HEK293 (cell line): Measurements from ENCODE around the gene MLLT10.

Experiments
- HOXC10 ChIP-seq: sonication (generic); formaldehyde crosslinking; IDR thresholded peaks from 2 replicates; pipeline ENCODE4 v1.8.1; 2023; ENCODE audit warnings: mild to moderate bottlenecking, missing genetic modification reagents
- KLF1 ChIP-seq: fragments of 450-650 bp; formaldehyde crosslinking; IDR thresholded peaks from 2 replicates; pipeline ENCODE4 v1.5.1; 2016; ENCODE audit warnings: missing biosample characterization, missing genetic modification characterization
- KLF16 ChIP-seq: fragments of 450-650 bp; formaldehyde crosslinking; IDR thresholded peaks from 2 replicates; pipeline ENCODE4 v1.5.1; 2017; ENCODE audit warnings: missing biosample characterization, missing genetic modification characterization
- PATZ1 ChIP-seq: fragments of 450-650 bp; formaldehyde crosslinking; IDR thresholded peaks from 2 replicates; pipeline ENCODE4 v1.5.1; 2016; ENCODE audit warnings: missing biosample characterization, missing genetic modification characterization
- PRDM4 ChIP-seq: fragments of 450-650 bp; formaldehyde crosslinking; IDR thresholded peaks from 2 replicates; pipeline ENCODE4 v1.5.1; 2017; ENCODE audit warnings: missing biosample characterization, missing genetic modification characterization
- REPIN1 ChIP-seq: fragments of 450-650 bp; formaldehyde crosslinking; IDR thresholded peaks from 2 replicates; pipeline ENCODE4 v1.5.1; 2017; ENCODE audit warnings: missing biosample characterization, missing genetic modification characterization, low read depth
- SALL2 ChIP-seq: fragments of 450-650 bp; formaldehyde crosslinking; IDR thresholded peaks from 2 replicates; pipeline ENCODE4 v1.5.0; 2017; ENCODE audit warnings: missing biosample characterization, mild to moderate bottlenecking, missing genetic modification characterization, borderline replicate concordance
- SETDB1 ChIP-seq: IDR thresholded peaks from one replicate; pipeline ENCODE4 v1.6.1; 2017; ENCODE audit warnings: mild to moderate bottlenecking, low read length, moderate library complexity, mixed read lengths; ENCODE audit not compliant: insufficient read length
- SP2 ChIP-seq: fragments of 450-650 bp; formaldehyde crosslinking; IDR thresholded peaks from 2 replicates; pipeline ENCODE4 v1.5.1; 2016; ENCODE audit warnings: missing biosample characterization, missing genetic modification characterization
- SP3 ChIP-seq: fragments of 450-650 bp; formaldehyde crosslinking; IDR thresholded peaks from 2 replicates; pipeline ENCODE4 v1.5.1; 2016; ENCODE audit warnings: missing biosample characterization, missing genetic modification characterization
- YY2 ChIP-seq: fragments of 450-650 bp; formaldehyde crosslinking; IDR thresholded peaks from 2 replicates; pipeline ENCODE4 v1.5.1; 2016; ENCODE audit warnings: missing biosample characterization, missing genetic modification characterization
- ZBTB20 ChIP-seq: fragments of 450-650 bp; formaldehyde crosslinking; IDR thresholded peaks from 2 replicates; pipeline ENCODE4 v1.5.1; 2016; ENCODE audit warnings: missing biosample characterization, missing genetic modification characterization
- ZBTB48 ChIP-seq: fragments of 450-650 bp; formaldehyde crosslinking; IDR thresholded peaks from 2 replicates; pipeline ENCODE4 v1.5.1; 2016; ENCODE audit warnings: missing biosample characterization, missing genetic modification characterization
- ZEB2 ChIP-seq: fragments of 450-650 bp; formaldehyde crosslinking; IDR thresholded peaks from 2 replicates; pipeline ENCODE4 v1.5.1; 2016; ENCODE audit warnings: missing biosample characterization, missing genetic modification characterization
- ZNF112 ChIP-seq: fragments of 450-650 bp; formaldehyde crosslinking; IDR thresholded peaks from 2 replicates; pipeline ENCODE4 v1.5.0; 2017; ENCODE audit warnings: missing biosample characterization, missing genetic modification characterization
- ZNF133 ChIP-seq: fragments of 450-650 bp; formaldehyde crosslinking; IDR thresholded peaks from 2 replicates; pipeline ENCODE4 v1.5.1; 2016; ENCODE audit warnings: missing biosample characterization, missing genetic modification characterization
- ZNF146 ChIP-seq: fragments of 450-650 bp; formaldehyde crosslinking; IDR thresholded peaks from 2 replicates; pipeline ENCODE4 v1.5.1; 2016; ENCODE audit warnings: missing biosample characterization, missing genetic modification characterization
- ZNF18 ChIP-seq: fragments of 450-650 bp; formaldehyde crosslinking; IDR thresholded peaks from 2 replicates; pipeline ENCODE4 v1.5.1; 2016; ENCODE audit warnings: missing biosample characterization, missing genetic modification characterization
- ZNF24 ChIP-seq: fragments of 450-650 bp; formaldehyde crosslinking; IDR thresholded peaks from 2 replicates; pipeline ENCODE4 v1.5.1; 2016; ENCODE audit warnings: missing biosample characterization, missing genetic modification characterization
- ZNF341 ChIP-seq: fragments of 450-650 bp; formaldehyde crosslinking; IDR thresholded peaks from 2 replicates; pipeline ENCODE4; 2016; ENCODE audit warnings: low read depth, missing biosample characterization, missing genetic modification characterization
- ZNF366 ChIP-seq: fragments of 450-650 bp; formaldehyde crosslinking; conservative IDR thresholded peaks from 2 replicates; pipeline ENCODE4 v1.5.1; 2016; ENCODE audit warnings: missing biosample characterization, missing genetic modification characterization
- ZNF433 ChIP-seq: fragments of 450-650 bp; formaldehyde crosslinking; IDR thresholded peaks from 2 replicates; pipeline ENCODE4 v1.5.1; 2016; ENCODE audit warnings: missing biosample characterization, missing genetic modification characterization, low read depth
- ZNF48 ChIP-seq: fragments of 450-650 bp; formaldehyde crosslinking; IDR thresholded peaks from 2 replicates; pipeline ENCODE4 v1.5.1; 2016; ENCODE audit warnings: missing biosample characterization, missing genetic modification characterization
- ZNF501 ChIP-seq: fragments of 450-650 bp; formaldehyde crosslinking; IDR thresholded peaks from 2 replicates; pipeline ENCODE4 v1.5.1; 2016; ENCODE audit warnings: missing biosample characterization, missing genetic modification characterization
- ZNF664 ChIP-seq: fragments of 450-650 bp; formaldehyde crosslinking; IDR thresholded peaks from 2 replicates; pipeline ENCODE4 v1.5.1; 2016; ENCODE audit warnings: missing biosample characterization, missing genetic modification characterization
- TF ChIP-seq, protein P1 (sequence below): sonication (generic); formaldehyde crosslinking; IDR thresholded peaks from 2 replicates; pipeline ENCODE4 v1.8.1; 2022; ENCODE audit warnings: mild to moderate bottlenecking, moderate library complexity, missing genetic modification reagents
- TF ChIP-seq, protein P2 (sequence below): fragments of 450-650 bp; formaldehyde crosslinking; IDR thresholded peaks from 2 replicates; pipeline ENCODE4 v1.5.1; 2016; ENCODE audit warnings: missing biosample characterization, missing genetic modification characterization, borderline replicate concordance
- TF ChIP-seq, protein P3 (sequence below): fragments of 450-650 bp; formaldehyde crosslinking; optimal IDR thresholded peaks from 2 replicates; pipeline ENCODE3; 2016; ENCODE audit warnings: missing biosample characterization, mild to moderate bottlenecking, missing genetic modification characterization
- TF ChIP-seq, protein P4 (sequence below): IDR thresholded peaks from 2 replicates; pipeline ENCODE4 v1.6.1; 2011; ENCODE audit warnings: mild to moderate bottlenecking, low read depth, low read length, borderline replicate concordance

Gene MLLT10

GRCh38 chr10:21518149-21518640 is 15.8 kb upstream of the MLLT10 start (continued):
- TF ChIP-seq, protein P1, sequence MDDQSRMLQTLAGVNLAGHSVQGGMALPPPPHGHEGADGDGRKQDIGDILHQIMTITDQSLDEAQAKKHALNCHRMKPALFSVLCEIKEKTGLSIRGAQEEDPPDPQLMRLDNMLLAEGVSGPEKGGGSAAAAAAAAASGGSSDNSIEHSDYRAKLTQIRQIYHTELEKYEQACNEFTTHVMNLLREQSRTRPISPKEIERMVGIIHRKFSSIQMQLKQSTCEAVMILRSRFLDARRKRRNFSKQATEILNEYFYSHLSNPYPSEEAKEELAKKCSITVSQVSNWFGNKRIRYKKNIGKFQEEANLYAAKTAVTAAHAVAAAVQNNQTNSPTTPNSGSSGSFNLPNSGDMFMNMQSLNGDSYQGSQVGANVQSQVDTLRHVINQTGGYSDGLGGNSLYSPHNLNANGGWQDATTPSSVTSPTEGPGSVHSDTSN: no peak
- TF ChIP-seq REPIN1 (tag by site-specific recombination) (no peak), ZNF133 (tag by site-specific recombination) (no peak), ZNF146 (tag by site-specific recombination) (no peak), HOXC10 (no peak), SP3 (tag by site-specific recombination) (peak; percentile 49), PRDM4 (peak; percentile 80), ZNF112 (tag by site-specific recombination) (no peak), ZBTB20 (tag by site-specific recombination) (no peak), PATZ1 (tag by site-specific recombination) (peak; percentile 94), ZNF24 (peak; percentile 54; the same call in 1 of the 2 replicates), SP2 (peak; percentile 50), ZNF366 (tag by site-specific recombination) (no peak), ZEB2 (tag by site-specific recombination) (peak; percentile 56), SALL2 (no peak), ZNF501 (tag by site-specific recombination) (peak; percentile 17; the same call in 1 of the 2 replicates), ZNF433 (tag by site-specific recombination) (no peak), ZNF664 (tag by site-specific recombination) (no peak), ZNF18 (tag by site-specific recombination) (no peak), SETDB1 (no peak), ZNF341 (tag by site-specific recombination) (peak; percentile 22; the same call in 1 of the 2 replicates), KLF1 (tag by site-specific recombination) (peak; percentile 60), KLF16 (tag by site-specific recombination) (0 out of 2 replicates have a peak, but pooled peaks have one; percentile 18), ZNF48 (no peak), YY2 (tag by site-specific recombination) (no peak), ZBTB48 (tag by site-specific recombination) (no peak)
- TF ChIP-seq, protein P2, sequence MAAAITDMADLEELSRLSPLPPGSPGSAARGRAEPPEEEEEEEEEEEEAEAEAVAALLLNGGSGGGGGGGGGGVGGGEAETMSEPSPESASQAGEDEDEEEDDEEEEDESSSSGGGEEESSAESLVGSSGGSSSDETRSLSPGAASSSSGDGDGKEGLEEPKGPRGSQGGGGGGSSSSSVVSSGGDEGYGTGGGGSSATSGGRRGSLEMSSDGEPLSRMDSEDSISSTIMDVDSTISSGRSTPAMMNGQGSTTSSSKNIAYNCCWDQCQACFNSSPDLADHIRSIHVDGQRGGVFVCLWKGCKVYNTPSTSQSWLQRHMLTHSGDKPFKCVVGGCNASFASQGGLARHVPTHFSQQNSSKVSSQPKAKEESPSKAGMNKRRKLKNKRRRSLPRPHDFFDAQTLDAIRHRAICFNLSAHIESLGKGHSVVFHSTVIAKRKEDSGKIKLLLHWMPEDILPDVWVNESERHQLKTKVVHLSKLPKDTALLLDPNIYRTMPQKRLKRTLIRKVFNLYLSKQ (tag by site-specific recombination): no peak
- TF ChIP-seq, protein P3, sequence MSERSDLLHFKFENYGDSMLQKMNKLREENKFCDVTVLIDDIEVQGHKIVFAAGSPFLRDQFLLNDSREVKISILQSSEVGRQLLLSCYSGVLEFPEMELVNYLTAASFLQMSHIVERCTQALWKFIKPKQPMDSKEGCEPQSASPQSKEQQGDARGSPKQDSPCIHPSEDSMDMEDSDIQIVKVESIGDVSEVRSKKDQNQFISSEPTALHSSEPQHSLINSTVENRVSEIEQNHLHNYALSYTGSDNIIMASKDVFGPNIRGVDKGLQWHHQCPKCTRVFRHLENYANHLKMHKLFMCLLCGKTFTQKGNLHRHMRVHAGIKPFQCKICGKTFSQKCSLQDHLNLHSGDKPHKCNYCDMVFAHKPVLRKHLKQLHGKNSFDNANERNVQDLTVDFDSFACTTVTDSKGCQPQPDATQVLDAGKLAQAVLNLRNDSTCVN (tag by site-specific recombination): no peak
- TF ChIP-seq, protein P4, sequence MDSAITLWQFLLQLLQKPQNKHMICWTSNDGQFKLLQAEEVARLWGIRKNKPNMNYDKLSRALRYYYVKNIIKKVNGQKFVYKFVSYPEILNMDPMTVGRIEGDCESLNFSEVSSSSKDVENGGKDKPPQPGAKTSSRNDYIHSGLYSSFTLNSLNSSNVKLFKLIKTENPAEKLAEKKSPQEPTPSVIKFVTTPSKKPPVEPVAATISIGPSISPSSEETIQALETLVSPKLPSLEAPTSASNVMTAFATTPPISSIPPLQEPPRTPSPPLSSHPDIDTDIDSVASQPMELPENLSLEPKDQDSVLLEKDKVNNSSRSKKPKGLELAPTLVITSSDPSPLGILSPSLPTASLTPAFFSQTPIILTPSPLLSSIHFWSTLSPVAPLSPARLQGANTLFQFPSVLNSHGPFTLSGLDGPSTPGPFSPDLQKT: no peak
